ENCODE results near the gene PARD3.

DNA sequence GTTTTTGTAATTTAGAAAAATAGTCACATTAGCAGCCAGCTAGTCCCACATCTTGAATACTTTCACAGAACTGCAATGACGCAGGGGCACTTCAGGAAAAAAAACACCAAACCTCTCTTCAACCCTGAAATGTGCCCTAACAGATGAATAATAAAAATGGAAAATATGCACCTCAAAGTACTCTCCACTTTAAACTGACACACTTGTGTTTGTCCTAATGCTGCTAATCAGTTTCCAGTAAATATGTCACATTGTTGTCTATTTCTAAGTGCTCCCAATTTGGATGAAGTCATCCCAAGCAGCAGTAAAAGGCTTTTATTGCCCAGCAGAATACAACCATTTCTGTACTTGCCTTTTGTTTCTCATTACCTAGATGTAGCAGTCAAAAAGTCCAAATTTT is 86.7 kb downstream of the PARD3 start:
- TF ChIP-seq POLR2AphosphoS5 (IDR thresholded peaks at IDR 0.05; ENCODE audit: low read depth, low read length): no peak
- no peak for TF ChIP-seq TAF1 (IDR thresholded peaks at IDR 0.05; ENCODE audit: borderline replicate concordance, insufficient read depth, low read length)
- TF ChIP-seq SIN3A (IDR thresholded peaks at IDR 0.05; ENCODE audit: borderline replicate concordance, insufficient read depth, low read length): no peak
- TF ChIP-seq, protein P1, sequence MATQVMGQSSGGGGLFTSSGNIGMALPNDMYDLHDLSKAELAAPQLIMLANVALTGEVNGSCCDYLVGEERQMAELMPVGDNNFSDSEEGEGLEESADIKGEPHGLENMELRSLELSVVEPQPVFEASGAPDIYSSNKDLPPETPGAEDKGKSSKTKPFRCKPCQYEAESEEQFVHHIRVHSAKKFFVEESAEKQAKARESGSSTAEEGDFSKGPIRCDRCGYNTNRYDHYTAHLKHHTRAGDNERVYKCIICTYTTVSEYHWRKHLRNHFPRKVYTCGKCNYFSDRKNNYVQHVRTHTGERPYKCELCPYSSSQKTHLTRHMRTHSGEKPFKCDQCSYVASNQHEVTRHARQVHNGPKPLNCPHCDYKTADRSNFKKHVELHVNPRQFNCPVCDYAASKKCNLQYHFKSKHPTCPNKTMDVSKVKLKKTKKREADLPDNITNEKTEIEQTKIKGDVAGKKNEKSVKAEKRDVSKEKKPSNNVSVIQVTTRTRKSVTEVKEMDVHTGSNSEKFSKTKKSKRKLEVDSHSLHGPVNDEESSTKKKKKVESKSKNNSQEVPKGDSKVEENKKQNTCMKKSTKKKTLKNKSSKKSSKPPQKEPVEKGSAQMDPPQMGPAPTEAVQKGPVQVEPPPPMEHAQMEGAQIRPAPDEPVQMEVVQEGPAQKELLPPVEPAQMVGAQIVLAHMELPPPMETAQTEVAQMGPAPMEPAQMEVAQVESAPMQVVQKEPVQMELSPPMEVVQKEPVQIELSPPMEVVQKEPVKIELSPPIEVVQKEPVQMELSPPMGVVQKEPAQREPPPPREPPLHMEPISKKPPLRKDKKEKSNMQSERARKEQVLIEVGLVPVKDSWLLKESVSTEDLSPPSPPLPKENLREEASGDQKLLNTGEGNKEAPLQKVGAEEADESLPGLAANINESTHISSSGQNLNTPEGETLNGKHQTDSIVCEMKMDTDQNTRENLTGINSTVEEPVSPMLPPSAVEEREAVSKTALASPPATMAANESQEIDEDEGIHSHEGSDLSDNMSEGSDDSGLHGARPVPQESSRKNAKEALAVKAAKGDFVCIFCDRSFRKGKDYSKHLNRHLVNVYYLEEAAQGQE (IDR thresholded peaks at IDR 0.05; ENCODE audit: insufficient read depth in 1 of 2, low read depth in 2 of 2, low read length in 2 of 2): no peak
